Measurements from ENCODE around the gene USHBP1.

USHBP1 gene

DNA sequence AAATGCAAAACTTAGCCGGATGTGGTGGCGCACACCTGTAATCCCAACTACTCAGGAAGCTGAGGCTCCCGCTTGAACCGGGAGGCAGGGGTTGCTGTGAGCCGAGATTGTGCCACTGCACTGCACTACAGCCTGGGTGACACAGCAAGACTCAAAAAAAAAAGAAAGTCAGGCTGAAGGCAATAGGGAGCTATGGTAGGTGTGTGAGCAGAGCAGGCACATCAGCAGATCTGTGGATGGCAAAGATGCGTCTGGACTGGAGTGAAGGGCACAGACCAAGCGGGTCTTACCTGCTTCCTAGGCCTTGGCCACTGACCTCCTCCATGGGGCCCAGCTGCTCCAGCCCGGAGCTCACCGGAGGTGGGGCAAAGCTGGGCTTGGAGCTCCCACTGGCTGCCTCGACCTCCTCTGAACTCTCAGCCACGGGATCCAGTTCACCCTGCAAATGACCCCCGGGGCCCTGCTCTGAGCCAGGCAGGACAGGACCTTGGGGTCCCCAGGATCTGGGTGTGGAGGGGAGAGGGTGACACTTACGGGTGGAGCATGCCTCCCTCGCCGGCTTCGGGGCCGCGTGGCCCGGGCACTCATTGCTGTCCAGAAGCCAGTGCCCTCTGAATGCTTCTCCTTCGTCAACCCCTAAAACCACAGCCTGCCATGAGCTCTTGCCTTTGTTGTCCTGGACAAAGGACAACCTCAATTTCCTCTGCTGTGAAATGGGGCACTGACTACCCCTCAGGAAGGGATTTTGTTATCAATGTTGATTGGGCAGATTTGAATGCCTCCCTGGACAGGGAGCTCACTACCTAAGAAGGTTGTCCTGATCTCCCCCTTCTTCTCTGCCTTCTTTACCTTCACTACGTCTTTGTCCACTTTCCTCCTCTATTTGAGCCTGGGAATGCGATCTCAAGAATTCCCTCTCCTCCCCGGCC lies 569 bp downstream of the USHBP1 start:
- DNase-seq (ENCODE audit: low spot score) (no peak), FAIRE-seq (no peak)

DNA sequence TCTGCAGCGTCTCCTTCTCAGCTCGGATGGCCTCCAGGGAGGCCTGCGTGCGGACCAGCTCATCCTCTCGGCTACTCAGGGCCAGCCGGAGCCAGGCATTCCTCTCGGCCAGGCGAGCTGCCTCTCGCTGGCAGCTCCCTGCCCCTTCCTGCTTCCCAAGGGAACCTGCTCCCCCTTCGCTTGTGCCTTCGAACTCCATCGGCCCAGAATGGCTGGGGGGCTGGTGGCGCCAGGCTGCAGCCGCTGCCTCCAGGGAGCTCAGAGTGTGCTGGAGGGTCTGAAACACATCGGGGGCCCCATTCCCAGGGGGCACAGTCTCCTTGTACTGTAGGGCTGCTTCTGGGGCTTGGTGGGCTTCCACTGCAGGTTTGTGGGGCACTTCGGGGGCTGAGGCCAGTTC lies 2.0 kb downstream of the USHBP1 start:
- DNase-seq (ENCODE audit: low spot score) = no peak
- no peak for FAIRE-seq

DNA sequence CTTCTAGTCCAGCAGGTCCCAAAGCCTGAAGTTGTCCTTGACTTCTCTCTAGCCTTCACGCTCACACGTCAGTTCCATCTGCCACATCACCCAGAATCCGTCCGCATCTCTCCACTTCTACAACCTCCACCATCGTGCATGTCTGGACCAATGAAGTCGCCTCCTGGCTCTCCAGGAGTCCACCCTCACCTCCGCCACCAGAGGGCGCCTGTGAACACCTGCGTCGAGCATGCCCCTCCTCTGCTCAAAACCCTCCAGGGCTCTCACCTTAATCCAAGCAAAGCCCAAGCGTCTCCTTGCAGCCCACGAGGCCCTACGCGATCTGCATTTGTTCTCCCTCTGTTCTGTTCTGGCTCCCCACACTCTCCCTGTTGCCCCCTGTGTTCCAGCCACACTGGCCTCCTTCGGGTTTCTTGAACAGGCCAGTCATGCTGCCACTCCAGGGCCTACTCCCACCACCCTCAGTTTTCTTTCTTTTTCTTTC lies 3.7 kb downstream of the USHBP1 start:
- FAIRE-seq = peak; percentile 37
- peak; percentile 68 for DNase-seq (ENCODE audit: low spot score)

DNA sequence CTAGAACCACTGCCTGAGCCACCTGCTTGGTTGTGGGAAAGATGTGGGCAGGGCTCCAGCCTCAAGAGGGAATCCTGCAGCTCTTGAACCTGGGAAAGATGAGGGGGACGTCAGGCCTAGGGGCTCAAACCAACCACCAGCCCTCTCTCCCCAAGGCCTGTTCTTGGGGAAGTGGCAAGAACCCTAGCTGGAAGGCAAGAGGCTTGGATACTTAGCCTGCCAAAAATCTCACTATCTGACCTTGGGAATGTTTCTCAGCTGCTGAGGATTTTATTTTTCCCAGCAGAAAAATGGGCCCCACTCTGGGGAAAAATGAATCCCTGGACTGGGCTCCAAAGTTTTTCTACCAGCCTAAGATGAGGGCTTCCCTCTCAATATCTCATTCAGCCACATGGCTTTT lies 4.6 kb downstream of the USHBP1 start:
- no peak for DNase-seq (ENCODE audit: low spot score)
- FAIRE-seq = no peak

DNA sequence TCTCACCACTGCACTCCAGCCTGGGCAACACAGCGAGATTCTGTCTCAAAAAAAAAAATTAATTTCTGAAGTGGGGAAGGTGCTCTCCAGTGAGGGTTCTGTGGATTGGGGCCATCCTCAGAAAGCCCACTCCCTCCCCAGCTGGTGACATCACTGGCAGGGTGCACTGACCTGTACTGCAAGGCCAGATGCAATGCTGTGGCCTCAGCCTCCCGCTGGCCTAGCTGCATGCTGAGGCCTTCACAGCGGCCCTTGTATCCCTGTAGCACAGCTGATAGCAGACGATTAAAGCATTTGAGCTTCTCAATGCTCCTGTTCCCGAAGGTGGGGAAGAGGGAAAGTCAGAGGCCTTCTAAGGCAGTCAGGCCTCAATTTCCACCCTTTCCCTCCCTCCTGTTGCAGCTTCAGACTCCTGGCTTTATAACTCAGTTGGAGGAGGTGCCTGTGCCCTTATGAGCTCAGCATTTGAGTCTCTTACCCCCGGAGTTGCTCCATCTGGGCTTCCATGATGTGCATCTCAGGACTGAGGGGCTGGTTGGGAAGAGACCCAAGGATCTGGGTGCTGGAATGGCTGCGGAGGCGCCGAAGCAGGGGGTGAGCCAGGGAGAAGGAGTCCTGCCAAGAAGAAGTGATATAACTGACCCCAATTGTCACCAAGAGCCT lies 5.3 kb downstream of the USHBP1 start:
- FAIRE-seq (no peak), DNase-seq (ENCODE audit: low spot score) (no peak)

DNA sequence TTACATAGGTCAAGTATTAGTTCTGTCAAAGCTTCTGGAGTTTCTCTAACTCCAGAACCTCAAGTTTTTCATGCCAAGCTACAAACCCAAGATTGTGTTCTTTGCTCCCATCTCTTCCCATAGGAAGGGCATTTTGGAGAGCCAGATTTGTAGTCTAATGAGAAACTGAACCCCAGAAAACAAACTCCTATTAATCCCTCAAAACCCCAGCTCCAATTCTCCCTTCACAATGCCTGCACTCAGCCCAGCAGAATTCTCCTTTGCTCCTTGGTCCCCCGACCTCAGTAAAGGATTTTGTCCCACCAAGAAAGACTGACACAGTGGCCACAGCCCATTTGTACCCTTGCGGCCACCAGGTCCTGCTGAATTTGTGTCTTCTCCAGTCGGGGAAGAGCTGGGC lies 8.4 kb downstream of the USHBP1 start:
- DNase-seq (ENCODE audit: low spot score) = no peak
- FAIRE-seq = no peak

DNA sequence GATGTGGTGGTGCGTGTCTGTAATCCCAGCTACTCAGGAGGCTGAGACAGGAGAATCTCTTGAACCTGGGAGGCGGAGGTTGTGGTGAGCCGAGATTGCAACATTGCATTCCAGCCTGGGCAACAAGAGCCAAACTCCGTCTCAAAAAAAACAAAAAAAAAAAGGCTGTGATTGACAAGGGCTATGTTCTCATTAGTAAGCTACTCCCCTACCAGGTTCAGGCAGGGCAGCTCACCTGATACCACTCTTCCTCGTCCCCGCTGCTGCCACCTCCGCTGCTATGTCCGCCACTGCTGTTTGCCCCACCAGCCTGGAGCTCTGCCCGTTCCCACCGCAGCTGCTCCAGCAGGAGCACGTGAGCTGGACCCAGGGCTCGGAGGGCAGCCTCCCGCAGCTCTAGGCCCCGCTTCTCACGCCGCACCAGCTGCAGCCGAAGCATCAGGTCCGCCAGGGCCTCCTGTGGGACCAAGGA lies 9.4 kb downstream of the USHBP1 start:
- FAIRE-seq (no peak), DNase-seq (ENCODE audit: low spot score) (no peak)

DNA sequence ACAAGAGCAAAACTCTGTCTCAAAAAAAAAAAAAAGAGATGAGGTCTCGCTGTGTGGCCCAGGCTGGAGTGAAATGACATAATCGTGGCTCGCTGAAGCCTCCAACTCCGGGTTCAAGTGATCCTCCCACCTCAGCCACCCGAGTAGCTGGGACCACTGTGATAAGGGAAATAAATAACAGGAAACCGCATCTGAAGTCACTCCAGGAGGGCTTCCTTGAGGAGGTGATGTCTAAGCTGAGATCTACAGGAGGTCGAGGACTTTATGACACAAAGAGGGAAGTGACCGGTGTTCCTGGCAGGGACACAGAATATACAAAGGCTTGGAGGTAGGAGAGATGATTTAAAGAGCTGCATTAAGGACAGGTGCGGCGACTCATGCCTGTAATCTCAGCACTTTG lies 9.9 kb downstream of the USHBP1 start:
- DNase-seq (ENCODE audit: low spot score) = no peak

DNA sequence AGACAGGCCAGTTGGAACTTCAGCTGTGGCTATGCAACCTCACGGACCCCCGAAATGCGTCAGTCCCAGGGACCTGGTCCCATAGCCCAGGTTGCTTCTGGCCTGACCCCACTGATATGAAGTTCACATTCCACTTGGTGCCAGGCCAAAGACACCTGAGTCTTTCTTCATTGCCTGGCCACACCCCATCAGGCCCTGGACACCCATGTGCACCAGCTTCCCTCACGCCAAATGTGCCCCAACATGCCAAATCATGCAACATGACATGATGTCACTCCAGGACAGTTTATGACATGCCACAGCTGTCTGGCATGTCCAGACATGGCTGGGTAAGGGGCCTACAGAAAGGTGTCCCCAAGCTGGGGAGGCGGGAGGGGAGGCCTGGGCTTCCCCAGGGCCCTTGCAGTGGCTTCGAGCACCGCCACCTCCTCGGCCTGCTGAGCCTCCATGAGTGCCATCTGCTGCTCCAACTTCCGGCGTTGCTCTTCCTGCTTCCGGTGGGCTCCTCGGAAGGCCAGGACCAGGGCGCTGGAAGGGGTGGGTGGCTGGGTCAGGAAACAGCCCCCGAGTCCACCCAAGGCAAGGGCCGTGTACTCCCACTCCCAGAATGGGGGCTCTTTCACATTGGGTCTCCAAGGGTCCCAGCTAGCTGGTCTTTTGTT lies 14.5 kb downstream of the USHBP1 start:
- FAIRE-seq = no peak
- no peak for DNase-seq (ENCODE audit: low spot score)

More for the DNA sequence above, 9.9 kb downstream of the USHBP1 start:
- no peak for FAIRE-seq

DNA sequence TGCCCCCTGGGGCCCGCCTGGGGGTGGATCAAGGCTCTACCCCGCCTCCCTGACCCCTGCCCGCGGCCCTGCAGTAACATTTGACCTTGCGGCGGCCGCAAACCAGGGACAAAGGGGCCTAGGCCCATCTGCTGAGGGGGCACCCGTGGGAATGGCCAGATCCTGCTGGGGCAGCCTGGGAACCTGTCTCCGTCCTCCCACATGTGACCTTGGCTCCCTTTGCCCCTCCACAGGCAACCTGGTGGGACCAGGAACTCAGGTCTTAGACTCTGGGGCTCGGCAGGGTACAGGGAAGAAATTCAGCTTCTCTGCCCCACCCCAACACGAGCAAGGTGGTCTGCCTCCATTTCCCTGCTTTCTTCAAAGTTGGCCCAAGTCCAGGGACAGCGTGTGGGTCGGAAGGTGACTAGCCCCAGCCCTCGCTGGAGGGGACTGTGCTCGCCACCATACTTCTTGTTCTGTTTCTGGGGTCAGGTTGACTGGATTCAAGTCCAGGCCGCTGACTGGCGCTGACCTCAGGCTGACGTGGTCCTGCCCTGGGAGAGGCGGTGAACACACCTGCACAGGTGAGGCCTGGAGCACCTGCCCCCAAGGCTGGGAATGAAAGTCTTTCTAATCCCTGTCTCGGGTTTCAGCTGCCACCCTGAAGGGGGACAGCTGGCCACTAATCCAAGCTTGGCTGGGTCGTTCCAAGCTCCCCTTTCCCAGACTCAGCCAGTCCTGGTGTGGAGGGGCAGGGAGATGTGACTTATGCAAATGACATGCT lies 16.4 kb downstream of the USHBP1 start:
- FAIRE-seq (no peak), DNase-seq (ENCODE audit: low spot score) (no peak)

DNA sequence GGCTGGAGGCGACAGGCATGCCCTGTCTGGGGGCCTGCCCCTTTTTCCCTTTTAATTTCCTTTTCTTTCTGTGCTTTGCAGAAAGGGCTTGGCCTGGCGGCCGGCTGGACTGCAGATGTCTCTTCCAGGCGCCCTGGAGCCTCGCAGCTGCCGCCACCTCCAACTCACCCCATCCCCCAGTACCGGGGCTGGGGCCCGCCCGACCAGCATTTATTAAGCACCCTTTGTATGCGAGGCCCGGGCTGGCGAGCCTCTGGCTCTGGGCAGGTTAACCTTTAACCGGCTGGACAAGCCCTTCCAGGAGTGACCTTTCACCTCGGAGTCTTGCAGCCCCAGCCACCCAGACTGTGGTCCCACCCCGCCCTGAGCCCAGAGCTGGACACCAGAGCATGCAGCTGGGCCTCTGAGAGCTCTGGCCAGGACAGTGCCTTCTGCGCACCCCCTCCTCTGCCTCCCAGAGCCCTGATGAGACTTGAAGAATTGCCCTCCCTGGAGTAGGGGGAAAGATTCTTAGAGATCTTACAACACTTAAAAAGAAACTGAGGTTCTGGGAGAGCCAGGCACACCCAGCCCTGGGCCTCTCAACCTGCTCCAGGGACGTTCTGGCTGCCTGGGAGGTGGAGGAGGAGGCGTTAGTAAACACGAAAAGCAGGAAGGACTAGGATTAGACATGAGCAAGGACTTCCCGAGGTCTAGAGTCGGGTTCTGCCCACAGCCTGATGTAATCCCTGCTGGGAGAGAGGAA lies 17.7 kb downstream of the USHBP1 start:
- no peak for FAIRE-seq
- DNase-seq (ENCODE audit: low spot score) = peak; percentile 20

DNA sequence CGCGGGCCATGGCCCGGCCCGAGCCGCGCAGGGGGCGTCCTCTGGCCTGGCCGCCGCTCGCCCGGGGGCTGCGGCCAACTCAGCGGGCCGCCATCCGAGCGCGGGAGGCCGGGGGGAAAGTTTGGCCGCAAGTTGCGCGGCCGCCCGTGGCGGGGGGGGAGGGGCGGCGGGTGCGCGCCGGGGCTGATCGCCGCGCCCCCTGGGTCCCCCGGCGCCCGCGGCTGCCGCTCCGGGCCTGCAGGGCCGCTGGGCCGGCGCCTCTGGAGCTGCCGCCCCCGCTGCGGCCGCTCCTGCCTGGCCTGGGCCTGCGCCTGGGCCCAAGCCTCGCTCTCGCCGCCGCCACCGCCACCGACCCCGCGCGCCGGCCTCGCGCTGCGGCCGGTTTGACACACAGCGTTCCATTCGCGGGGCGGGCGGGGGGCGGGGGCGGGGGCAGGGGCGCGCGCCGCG lies 19.0 kb downstream of the USHBP1 start, which contains the start of gene NR2F6:
TSS of gene NR2F6 (minus strand) at position 385 of the 450 bp plus-strand sequence. CDS start 699 bp downstream, outside the sequence.
- FAIRE-seq (no peak), DNase-seq (ENCODE audit: low spot score) (no peak)

DNA sequence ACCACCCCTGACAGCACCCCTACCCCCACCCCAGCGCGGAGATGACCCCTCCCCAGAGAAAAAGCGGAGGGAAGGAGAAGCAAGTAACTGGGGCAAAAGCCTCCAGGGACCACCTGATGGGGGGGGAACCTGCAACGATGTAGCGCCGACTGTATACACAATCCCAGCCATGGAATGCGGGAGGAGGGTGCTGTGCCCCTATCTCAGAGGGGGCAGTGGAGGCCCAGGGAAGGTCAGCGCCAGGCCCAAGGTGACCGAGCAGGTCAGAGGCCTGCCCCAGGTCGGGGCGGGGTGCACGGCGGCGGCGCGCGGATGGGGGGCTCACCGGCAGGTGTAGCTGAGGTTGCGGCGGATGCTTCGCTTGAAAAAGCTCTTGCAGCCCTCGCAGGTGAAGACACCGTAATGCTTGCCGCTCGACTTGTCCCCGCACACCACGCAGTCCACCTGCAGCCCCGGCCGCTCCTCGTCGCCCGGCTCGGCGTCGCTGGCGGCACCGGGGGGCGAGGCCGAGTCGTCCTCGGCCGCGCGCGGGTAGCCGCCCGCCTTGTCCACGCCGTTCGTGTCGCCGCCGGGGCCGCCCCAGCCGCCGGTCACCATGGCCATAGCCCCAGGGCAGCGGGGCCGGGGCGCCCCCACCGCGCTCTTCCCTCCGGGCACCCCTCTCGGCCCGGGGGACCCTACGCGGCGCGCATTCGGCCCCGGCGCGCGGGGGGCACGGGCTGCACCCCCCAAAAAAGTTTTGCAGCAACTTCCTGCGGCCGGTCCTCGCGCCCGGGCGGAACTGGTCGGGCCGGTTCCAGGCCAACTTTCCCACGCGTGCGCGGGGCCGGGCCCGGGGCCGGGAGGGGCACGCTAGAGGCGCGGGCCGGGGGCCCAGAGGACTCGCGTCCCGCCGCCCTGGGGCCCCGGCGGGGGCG lies 19.7 kb downstream of the USHBP1 start:
- FAIRE-seq = no peak
- no peak for DNase-seq (ENCODE audit: low spot score)

DNA sequence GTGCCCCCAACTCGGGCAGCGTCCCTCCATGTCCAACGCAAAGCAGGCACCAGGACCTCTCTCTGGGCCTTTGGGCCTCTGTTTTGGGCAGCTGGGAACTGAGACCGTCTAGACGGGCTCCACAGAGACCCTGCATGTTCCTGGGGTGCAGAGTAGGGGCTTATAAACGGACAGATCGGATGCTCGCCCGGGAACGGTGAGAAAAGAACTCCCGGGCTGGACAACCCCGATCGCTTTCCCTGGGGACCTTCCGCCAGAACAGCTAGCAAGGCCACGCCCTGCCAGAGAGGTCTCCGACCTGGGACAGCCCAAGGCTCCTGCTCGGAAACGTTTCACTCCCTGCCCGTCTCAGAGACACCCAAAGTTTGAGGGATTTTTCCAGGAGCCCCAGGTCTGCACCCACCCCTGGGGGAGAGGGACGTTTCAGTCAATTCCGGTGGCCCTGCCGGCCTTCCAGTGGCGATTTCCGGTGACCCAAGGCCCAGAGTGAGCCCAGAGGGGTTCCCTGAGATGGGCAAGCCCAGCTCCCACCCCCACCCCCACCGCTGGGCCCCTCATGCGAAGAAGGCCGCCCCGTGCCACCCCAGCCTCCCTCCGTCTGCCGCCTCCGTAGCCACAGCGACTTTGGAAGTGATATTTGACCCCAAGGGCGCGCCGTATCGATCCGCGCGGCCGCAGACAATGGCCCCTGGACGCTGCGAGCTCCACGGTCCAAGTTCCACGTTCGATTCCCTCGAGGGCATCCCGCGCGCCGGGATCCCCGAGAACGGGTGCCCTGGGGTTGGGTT lies 20.5 kb downstream of the USHBP1 start:
- DNase-seq (ENCODE audit: low spot score) (peak; percentile 27), FAIRE-seq (no peak)

DNA sequence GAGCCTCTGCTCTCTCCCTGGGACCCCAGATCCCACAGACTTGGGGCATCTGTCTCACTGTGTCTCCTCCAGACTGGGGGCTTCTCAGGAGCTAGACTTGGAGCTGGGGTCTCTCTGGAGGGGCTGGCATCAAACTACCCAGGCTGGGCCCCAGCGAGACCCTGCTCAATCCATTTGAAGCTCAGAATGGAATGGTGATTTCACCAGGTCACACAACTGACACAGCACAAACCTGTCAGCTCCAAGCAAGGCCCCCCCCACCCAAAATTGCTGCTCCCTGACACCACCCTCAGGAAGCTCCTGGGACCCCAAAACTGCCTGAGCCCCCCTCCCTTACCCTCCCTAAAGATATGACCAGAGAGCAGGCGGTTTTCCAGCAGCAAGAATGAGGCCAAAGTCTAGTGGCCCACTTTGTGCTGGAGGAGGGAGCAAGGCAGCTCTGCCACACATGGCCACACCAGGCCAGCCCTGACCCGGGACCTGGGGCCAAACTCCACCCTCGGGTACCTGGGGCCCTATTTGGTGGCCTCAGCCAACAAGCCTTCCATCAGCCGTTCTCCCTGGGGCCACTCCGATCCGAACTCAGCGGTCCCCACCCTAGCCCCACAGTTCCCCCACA lies 21.2 kb downstream of the USHBP1 start:
- DNase-seq (ENCODE audit: low spot score) = no peak
- FAIRE-seq = no peak

DNA sequence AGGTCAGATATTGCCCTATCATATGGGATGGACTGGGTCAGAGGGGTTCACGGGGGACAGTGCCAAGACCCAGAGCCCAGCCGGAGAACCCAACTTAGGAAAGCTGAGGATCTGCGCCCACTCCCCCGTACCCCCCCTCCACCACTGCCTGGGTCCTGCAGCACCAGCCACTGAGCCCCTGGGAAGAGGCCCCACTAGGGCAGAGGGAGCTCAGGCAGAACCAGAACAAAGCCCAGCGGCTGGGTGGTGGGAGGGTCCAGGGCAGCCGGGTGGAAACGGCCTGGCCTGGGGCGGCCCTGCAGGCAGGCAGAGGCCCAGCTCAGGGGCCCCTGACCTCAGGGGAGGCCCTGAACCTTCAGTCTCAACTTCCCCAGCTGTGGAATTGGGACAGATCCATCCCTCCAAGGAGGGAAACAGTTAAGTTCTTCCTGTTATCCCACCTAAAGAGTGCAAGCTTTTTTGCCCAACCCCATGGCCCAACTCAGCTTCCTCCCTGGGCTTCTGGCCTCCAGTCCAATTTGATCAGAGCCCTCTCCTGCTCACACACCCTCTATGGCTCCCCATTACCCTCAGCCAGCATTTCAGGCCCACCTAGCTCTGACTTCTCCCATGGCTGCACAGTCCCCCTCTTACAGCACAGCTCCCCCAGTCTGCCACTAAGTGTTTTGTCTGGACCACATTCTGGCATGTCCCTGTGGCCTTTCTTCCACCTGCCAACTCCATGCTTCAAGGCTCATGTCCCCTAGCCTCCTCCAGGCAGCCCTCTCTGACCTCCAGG lies 21.9 kb downstream of the USHBP1 start:
- FAIRE-seq = no peak
- no peak for DNase-seq (ENCODE audit: low spot score)

DNA sequence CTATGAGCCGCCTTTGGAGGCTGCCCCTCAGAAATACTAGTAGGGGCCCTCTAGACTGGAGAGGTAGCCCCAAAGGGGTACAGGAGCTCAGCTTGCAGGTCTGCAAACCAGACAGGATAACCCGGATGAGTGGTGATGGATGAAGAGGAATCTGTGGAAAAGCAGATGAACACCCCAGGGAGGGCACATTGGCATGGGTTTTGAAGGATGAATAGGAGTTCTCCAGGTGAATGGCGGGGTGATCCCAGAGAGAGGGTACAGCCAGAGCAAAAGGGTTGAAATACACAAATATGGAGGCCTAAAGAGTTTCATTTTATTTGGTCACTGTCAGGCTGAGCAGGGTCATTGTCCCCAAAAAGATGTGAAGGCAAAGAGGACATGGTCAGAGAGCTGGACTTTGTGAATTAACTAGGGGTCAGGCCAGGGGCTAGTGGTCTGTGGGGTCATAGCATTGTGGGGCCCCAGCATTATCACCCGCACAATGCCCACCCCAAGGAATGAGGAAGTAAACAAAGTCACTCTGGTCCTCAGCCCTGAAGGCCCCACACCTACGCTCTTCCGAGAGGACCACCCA lies 23.6 kb downstream of the USHBP1 start:
- FAIRE-seq = no peak
- no peak for DNase-seq (ENCODE audit: low spot score)
